ENCODE measurements around the gene SLC15A5.

SLC15A5 gene

GRCh38 chr12:16277585-16277984 lies at the start of gene SLC15A5:
Gene SLC15A5, minus strand, starts transcription at chr12:16277685. Its CDS starts 0 bp downstream, at chr12:16277685.
- no peak within 1 kb of the TSS for H3K4me3 ChIP-seq (ENCODE audit: low read depth, low read length)

GRCh38 chr12:16325426-16325825 lies 47.9 kb upstream of the SLC15A5 start:
- H3K4me3 ChIP-seq (ENCODE audit: low read depth, low read length): no peak overlapping the region

DNA sequence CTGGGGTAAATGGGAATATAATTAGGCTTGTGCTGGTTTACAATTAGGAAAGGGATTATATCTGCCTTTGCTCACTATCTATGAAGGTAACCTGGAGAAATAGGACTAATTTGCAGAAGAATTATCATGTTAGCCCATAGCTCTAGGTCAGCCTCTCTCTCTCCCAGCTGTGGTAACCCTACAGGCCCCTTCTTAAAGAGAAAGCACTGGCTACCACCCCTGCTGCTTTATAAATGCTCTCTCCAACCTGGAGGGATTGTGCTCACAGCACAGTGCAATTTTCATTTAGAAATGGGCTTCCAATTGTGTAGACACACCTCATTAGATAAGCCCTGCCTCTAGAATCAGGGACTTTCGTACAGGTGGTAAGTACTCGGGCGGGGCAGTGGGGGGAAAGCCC lies 47.3 kb upstream of the SLC15A5 start:
- H3K4me3 ChIP-seq (ENCODE audit: low read depth, low read length): no peak overlapping the region

- H3K4me3 ChIP-seq (ENCODE audit: low read depth, low read length): no peak overlapping the region
Observed at GRCh38 chr12:16324272-16324671, 46.8 kb upstream of the SLC15A5 start.

DNA sequence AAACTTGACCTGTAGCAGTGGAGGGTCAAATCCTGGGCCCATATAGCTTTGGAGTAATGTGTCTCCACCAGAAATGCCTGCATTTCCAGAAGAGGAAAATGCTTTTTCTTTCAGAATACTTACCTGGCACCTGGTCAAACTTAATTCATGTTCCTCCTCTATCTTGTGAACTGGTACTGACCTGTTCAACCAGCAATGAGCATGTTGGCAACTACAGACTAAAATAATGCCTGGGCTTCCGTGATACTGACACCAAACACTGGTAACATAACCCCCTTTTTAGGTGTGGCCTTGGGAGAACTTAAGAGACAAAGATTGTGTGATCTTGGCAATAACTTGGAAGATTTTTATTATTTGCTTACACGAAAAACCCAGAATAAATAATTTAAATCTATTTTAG lies 46.2 kb upstream of the SLC15A5 start:
- H3K4me3 ChIP-seq (ENCODE audit: low read depth, low read length): no peak overlapping the region

DNA sequence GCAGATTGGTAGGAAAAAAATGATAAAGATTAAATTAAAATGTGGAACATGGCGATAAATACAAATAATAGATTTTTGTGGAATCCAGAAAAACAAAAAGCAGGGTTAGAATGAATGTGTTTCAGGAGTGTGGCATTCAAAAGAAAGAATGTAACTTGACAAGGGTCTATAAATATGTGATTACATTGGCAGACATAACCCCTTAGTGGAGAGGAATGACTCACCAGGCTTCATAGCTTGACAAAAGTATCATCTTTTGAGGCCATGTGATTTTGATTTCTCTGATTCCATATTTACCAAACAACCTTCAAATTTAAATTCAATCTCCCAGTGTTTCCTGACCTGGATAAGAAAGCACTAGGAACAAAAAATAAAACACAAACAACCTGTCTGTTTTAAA lies 45.5 kb upstream of the SLC15A5 start:
- no peak overlapping the region for H3K4me3 ChIP-seq (ENCODE audit: low read depth, low read length)

DNA sequence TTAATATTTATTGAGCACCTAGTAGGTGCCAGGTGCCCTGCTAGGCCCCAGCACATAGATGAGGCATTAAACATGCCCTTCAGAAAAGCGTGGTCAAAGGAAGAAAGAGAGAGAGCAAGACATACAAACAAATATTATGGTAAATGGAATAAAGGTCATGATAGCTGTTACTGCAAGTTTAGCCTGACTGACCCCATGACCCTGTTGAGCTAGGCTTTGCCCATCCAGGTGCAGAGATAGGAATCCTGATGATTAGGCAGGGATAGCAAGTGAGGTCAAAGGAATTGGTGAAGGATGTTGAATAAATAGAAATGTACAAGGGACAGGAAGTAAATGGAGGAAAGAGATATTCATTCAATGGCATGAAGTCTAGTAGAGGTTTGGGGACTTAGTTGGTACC lies 33.4 kb upstream of the SLC15A5 start:
- no peak overlapping the region for H3K4me3 ChIP-seq (ENCODE audit: low read depth, low read length)

DNA sequence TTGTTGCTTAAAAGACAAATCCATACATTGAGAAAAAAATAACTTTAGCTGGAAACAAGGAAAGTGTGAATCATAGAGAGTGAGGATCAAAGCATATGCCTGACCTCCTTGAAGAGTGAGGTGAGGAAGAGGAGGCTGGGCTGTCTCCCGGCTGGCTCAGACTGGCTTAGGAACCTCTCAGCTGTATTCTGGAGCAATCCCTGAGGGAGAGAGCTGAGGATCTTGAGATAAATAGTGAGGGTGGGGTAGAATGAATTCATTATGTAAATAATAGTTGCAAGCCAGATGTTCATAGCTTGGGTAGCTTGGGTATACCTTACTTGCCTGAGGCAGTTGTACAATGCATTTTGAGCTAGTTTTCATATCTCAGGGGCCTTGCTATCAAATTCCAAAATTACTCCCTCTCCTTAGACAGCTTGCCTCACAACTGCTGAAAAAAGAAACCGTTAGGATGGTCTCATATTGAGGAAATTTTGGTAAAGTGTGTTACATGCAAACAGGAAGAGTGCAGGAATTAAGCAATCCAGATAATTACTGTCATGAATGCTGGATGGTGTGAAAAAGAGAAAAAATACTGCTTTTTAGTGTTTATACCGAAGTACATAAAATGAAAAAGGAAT lies 30.5 kb upstream of the SLC15A5 start:
- no peak overlapping the region for H3K4me3 ChIP-seq (ENCODE audit: low read depth, low read length)

- H3K4me3 ChIP-seq (ENCODE audit: low read depth, low read length): no peak overlapping the region
Observed at GRCh38 chr12:16303939-16304338, 26.5 kb upstream of the SLC15A5 start.

- no peak overlapping the region for H3K4me3 ChIP-seq (ENCODE audit: low read depth, low read length)
Observed at GRCh38 chr12:16300736-16301135, 23.3 kb upstream of the SLC15A5 start.

DNA sequence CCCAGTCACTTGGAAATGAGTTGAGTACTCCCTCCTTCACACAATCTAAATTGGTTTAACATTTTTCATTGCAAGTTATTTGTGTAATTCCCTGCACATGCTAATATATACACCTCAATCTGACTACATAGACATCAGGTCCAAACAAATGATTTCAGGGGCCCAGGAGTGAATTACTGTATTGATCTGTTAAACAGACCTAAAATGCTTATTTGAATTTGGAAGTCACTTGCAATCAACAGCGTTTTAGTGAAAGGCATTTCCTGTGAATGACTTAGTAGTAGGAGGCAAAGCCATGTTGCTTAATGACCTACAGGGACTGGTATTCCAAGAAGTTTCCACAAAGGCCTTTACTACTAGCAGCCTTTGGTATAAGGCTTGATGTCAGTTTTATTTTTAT lies 22.6 kb upstream of the SLC15A5 start:
- H3K4me3 ChIP-seq (ENCODE audit: low read depth, low read length): no peak overlapping the region

GRCh38 chr12:16299403-16299802 lies 21.9 kb upstream of the SLC15A5 start:
- no peak overlapping the region for H3K4me3 ChIP-seq (ENCODE audit: low read depth, low read length)

GRCh38 chr12:16297521-16297920 lies 20.0 kb upstream of the SLC15A5 start:
- no peak overlapping the region for H3K4me3 ChIP-seq (ENCODE audit: low read depth, low read length)

DNA sequence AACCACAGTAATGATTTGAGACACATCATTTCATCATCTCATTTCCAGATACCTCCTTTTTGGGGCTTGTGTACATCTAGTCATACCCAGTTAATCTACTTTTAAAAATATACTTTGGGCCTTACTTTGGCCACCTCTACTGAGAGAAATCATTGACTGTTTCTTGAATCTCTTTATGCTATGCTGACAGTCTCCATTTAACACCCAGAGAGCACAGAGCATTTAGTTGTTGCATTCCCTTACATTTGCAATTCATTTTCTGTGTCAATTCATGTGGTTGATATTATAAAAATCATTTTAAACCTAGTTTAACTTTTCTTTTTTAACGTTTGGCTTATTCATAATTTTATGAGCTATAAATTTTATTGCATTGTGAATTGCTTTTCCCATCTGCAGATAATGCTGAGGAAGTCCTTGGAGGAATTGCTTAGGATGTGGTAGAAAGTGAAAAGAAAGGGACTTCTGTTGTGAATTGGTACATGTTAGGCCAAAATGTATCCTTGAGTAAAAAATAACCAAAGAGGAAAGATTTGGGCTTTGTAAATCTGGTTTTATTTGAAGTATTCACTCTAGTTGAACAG lies 17.0 kb upstream of the SLC15A5 start:
- H3K4me3 ChIP-seq (ENCODE audit: low read depth, low read length): no peak overlapping the region

DNA sequence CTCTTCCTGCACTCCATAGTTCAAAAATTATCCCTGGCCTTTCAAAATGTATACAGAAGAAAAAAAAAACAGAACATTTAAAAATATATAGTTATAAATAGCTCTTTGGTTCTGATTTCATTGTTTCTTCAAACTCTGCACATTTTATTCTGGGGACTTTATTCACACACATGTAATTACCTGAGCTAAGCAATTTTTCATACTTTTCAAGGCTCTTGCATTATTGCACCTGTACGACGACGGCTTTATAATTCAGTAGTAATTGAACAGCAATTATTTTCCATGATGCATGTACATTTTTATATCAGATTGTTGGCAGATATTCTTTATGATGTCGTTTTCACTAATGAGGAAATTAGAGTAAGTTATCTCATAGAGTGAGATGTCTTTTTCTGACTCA lies 13.5 kb upstream of the SLC15A5 start:
- H3K4me3 ChIP-seq (ENCODE audit: low read depth, low read length): no peak overlapping the region

GRCh38 chr12:16285586-16285985 lies 8.1 kb upstream of the SLC15A5 start:
- H3K4me3 ChIP-seq (ENCODE audit: low read depth, low read length): no peak overlapping the region

DNA sequence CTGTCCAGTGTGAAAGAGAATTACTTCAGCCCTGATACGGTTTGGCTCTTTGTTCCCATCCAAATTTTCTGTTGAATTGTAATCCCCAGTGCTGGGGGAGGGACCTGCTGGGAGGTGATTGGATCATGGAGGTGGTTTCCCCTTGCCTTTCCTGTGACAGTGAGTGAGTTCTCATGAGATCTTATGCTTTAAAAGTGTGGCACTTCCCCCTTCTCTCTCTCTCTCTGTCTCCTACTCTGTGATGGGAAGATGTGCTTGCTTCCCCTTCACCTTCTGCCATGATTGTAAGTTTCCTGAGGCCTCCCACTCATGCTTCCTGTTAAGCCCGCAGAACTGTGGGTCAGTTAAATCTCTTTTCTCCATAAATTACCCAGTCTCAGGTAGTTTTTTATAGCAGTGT lies 5.5 kb upstream of the SLC15A5 start:
- no peak overlapping the region for H3K4me3 ChIP-seq (ENCODE audit: low read depth, low read length)

GRCh38 chr12:16282081-16282480 lies 4.6 kb upstream of the SLC15A5 start:
- H3K4me3 ChIP-seq (ENCODE audit: low read depth, low read length): no peak overlapping the region

DNA sequence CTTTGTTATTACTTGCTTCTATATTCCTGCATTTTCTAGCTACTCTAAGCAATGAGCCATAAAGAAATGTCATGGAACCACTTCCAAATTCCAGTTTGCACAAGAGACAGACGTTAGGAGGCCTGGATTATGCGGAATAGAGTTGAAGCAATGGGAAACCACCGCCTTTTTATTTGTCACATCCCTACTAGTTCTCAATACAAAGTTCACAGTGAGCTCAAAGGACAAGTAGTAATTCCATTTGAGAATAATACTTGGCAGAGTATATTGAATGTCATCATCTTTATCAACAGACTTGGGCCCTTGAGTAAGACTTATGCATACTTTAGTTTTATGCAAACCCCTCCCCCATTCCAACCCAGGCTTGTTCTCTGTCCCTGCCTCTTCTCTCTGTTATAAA lies 3.7 kb upstream of the SLC15A5 start:
- H3K4me3 ChIP-seq (ENCODE audit: low read depth, low read length): no peak overlapping the region

DNA sequence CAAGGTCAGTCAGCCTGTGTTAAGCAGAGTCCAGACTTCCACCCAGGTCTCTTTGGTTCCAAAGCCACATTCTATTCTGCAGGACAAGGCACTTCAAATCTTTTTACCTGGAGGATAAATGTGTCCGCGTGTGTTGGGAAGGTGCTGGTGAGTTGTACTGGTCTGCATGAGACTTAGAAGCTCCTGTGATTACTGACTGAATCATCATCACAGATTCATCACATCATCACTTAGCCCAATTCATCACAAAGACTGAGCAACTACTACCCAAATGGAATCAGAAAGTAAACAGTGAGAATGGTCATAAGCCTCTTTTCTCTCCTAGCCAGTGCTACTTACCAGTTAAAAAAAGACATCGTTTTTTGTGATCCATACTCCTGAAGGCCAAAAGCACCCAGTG lies 5.3 kb downstream of the SLC15A5 start:
- no peak overlapping the region for H3K4me3 ChIP-seq (ENCODE audit: low read depth, low read length)

GRCh38 chr12:16271062-16271461 lies 6.4 kb downstream of the SLC15A5 start:
- no peak overlapping the region for H3K4me3 ChIP-seq (ENCODE audit: low read depth, low read length)

GRCh38 chr12:16269946-16270345 lies 7.5 kb downstream of the SLC15A5 start:
- no peak overlapping the region for H3K4me3 ChIP-seq (ENCODE audit: low read depth, low read length)

DNA sequence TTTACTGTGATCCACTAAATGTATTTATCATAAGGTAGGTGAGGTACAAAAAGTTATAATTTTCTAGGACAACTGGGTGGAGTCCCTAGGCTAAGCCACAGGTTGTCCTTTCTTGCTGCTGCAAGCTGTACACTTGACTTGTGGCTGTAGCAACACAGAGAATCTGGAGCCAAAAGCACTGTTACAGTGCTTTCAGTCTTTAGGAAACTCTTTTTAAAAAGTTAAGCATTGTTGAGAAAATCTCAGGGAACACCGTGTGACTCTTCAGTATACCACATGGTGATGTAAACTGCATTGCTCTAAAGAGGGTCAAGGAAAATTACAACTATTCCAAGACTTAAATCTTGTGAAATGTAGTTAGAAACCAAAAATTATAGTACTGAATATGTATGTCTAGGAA lies 11.4 kb downstream of the SLC15A5 start:
- H3K4me3 ChIP-seq (ENCODE audit: low read depth, low read length): no peak overlapping the region
